GM10266 (cell line): ENCODE measurements around the gene NFATC2IP.
A peak's percentile ranks its signal among the peaks of the same experiment; 100 is the strongest.

Experiments used
- DNase-seq: peaks from one replicate; pipeline ENCODE4 v3.0.0; 2012; ENCODE audit errors: extremely low spot score
- CTCF ChIP-seq: IDR thresholded peaks from 2 replicates; pipeline ENCODE4 v1.5.1; 2012; ENCODE audit warnings: mild to moderate bottlenecking, low read depth; ENCODE audit not compliant: control insufficient read depth, insufficient read depth; ENCODE audit errors: missing control alignments

The NFATC2IP gene

DNA sequence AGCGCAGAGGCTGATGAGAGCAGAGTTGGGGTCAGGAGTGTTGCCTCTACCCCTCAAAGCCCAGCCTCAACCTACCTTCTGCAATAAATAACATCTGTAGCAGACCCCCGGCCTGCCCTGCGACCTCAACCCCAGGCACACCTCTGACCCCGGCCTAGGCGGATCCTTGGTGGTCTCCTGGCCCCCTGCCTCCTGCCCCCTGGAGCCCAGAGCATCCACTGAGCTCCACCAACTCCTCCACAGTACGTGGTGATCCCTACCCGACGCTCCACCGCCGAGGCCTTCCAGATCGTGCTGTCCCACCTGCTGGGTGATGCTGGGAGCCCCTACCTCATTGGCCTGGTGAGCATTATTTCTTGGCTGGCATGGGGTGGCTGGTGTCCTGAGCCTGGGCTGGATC lies 32.2 kb downstream of the NFATC2IP start:
- TF ChIP-seq CTCF, result no peak
- DNase-seq, result no peak

- no peak for TF ChIP-seq CTCF
- DNase-seq, result no peak
Measured at GRCh38 chr16:28983644-28984043, 32.9 kb downstream of the NFATC2IP start.

GRCh38 chr16:28984091-28984490 lies 33.4 kb downstream of the NFATC2IP start:
- TF ChIP-seq CTCF, result no peak
- no peak for DNase-seq

DNA sequence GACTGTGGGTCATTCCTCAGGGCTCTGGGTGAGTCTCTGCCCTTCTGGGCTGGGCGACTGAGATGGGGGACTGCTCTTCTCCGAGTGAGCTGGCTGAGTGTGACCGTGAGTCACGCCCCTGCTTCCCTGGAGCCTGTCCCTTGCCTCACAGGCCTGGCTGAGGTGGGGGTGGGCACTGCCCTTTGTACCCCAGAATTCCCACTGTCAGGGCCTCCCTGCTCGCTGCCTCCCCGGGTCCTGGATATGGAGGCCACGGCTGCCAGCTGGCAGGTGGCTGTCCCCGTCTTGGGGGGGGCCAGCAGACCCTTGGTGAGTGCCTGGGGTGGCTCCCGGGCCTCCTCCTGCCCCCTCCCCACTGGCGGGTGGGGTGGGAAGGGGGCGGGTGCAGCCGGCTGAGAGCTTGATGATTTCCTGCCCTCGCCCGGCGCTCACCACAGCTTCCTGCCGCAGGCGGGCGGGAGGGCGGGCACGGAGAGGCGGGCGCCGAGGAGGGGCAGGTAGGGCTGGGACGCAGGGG lies 33.9 kb downstream of the NFATC2IP start, which contains the start of gene LAT:
Gene LAT, plus strand, starts transcription at position 434 of the 517 bp plus-strand sequence. CDS start 366 bp downstream, outside the sequence.
- no peak for TF ChIP-seq CTCF
- DNase-seq, result peak; percentile 38

GRCh38 chr16:28985211-28986041 lies 34.7 kb downstream of the NFATC2IP start:
- no peak for DNase-seq
- TF ChIP-seq CTCF, result no peak

DNA sequence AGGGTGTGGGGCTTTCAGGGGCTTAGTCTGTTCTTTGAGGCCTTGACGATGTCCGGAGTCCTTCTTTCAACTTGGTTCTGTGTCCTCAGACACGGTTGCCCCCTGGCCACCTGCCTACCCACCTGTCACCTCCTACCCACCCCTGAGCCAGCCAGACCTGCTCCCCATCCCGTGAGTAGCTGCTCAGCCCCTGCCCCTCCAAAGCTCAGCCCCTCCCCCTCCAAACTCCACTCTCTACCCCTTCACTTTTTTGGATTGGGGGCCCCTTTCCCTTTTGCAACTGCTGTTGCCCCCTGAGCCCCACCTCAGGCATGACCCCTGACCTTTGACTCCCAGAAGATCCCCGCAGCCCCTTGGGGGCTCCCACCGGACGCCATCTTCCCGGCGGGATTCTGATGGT lies 35.3 kb downstream of the NFATC2IP start:
- DNase-seq, result no peak
- no peak for TF ChIP-seq CTCF

GRCh38 chr16:28986492-28986891 lies 35.8 kb downstream of the NFATC2IP start:
- TF ChIP-seq CTCF, result no peak

More at GRCh38 chr16:28986492-28986891, 35.8 kb downstream of the NFATC2IP start:
- DNase-seq, result no peak
